ENCODE measurements around the gene PCLAF.
"Not testable (repeated sequence)": the region's sequence is repeated elsewhere in the genome, so short reads cannot be mapped to it uniquely, and the experiment has no call there.

PCLAF gene

DNA sequence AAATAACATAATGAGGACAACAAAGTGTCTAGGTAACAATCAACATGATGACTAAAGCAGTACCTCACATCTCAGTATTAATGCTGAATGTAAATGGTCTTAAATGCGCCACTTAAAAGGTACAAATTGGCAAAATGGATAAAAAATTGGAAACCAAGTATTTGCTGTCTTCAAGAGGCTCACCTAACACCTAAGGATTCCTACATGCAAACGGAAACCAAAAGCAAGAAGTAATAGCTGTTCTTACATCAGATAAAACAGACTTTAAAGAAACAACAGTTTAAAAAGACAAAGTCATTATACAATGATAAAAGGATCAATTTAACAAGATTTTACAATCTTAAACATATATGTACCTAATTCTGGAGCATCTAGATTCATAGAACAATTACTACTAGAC is 47.7 kb downstream of the PCLAF start:
- H2AFZ ChIP-seq (ENCODE audit: low read depth, low read length, severe bottlenecking), result no peak overlapping the region
- TF ChIP-seq CTCF (IDR thresholded peaks at IDR 0.05; ENCODE audit: insufficient read depth, low read length, poor library complexity, severe bottlenecking) (no peak), EZH2phosphoT487 (conservative IDR thresholded peaks at IDR 0.05; ENCODE audit: low read length) (no peak)
- peaks cover 10% of the 10 kb centered on the region; the same call in 1 of the 2 replicates for H3K79me2 ChIP-seq (ENCODE audit: insufficient read depth, low read length)
- H3K27me3 ChIP-seq (ENCODE audit: low read length), result no peaks in the 10 kb centered on the region
- H3F3A ChIP-seq (ENCODE audit: insufficient read depth), result peaks cover 15% of the 10 kb centered on the region
- H3K9me3 ChIP-seq (ENCODE audit: insufficient read depth, low read length), result no peaks in the 10 kb centered on the region
- no peaks in the 10 kb centered on the region for H3K9me2 ChIP-seq (replicated peaks; ENCODE audit: insufficient read depth, low read length)
- H3K36me3 ChIP-seq (ENCODE audit: low read length), result no peaks in the 10 kb centered on the region
- H4K20me1 ChIP-seq (ENCODE audit: low read depth, low read length), result no peaks in the 10 kb centered on the region
- no peak overlapping the region for H3K4me2 ChIP-seq (ENCODE audit: low read depth, low read length, poor library complexity, severe bottlenecking)
- H3K9ac ChIP-seq (ENCODE audit: low read length), result no peak overlapping the region
- no peak overlapping the region for H3K4me3 ChIP-seq (ENCODE audit: insufficient read depth, low read length, poor library complexity, severe bottlenecking)
- no peak overlapping the region for H3K27ac ChIP-seq (ENCODE audit: low read depth, low read length)

DNA sequence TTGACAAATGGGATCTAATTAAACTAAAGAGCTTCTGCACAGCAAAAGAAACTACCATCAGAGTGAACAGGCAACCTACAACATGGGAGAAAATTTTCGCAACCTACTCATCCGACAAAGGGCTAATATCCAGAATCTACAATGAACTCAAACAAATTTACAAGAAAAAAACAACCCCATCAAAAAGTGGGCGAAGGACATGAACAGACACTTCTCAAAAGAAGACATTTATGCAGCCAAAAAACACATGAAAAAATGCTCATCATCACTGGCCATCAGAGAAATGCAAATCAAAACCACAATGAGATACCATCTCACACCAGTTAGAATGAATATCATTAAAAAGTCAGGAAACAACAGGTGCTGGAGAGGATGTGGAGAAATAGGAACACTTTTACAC is 49.6 kb downstream of the PCLAF start:
- H3K9me2 ChIP-seq (replicated peaks; ENCODE audit: insufficient read depth, low read length); H2AFZ ChIP-seq (ENCODE audit: low read depth, low read length, severe bottlenecking); H3K4me3 ChIP-seq (ENCODE audit: insufficient read depth, low read length, poor library complexity, severe bottlenecking); H3K9ac ChIP-seq (ENCODE audit: low read length); H3K27ac ChIP-seq (ENCODE audit: low read depth, low read length); H3K79me2 ChIP-seq (ENCODE audit: insufficient read depth, low read length); H3K27me3 ChIP-seq (ENCODE audit: low read length); H4K20me1 ChIP-seq (ENCODE audit: low read depth, low read length); H3K4me2 ChIP-seq (ENCODE audit: low read depth, low read length, poor library complexity, severe bottlenecking); H3K9me3 ChIP-seq (ENCODE audit: insufficient read depth, low read length); H3K36me3 ChIP-seq (ENCODE audit: low read length): not testable (repeated sequence)
- H3F3A ChIP-seq (ENCODE audit: insufficient read depth), result peaks cover 15% of the 10 kb centered on the region

DNA sequence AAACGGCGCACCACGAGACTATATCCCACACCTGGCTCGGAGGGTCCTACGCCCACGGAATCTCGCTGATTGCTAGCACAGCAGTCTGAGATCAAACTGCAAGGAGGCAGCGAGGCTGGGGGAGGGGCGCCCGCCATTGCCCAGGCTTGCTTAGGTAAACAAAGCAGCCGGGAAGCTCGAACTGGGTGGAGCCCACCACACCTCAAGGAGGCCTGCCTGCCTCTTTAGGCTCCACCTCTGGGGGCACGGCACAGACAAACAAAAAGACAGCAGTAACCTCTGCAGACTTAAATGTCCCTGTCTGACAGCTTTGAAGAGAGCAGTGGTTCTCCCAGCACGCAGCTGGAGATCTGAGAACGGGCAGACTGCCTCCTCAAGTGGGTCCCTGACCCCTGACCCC is 54.3 kb downstream of the PCLAF start:
- H4K20me1 ChIP-seq (ENCODE audit: low read depth, low read length); H3F3A ChIP-seq (ENCODE audit: insufficient read depth); H3K9me2 ChIP-seq (replicated peaks; ENCODE audit: insufficient read depth, low read length); H3K9ac ChIP-seq (ENCODE audit: low read length); H3K4me3 ChIP-seq (ENCODE audit: insufficient read depth, low read length, poor library complexity, severe bottlenecking); H3K27ac ChIP-seq (ENCODE audit: low read depth, low read length); H3K9me3 ChIP-seq (ENCODE audit: insufficient read depth, low read length); H3K36me3 ChIP-seq (ENCODE audit: low read length); H2AFZ ChIP-seq (ENCODE audit: low read depth, low read length, severe bottlenecking); H3K27me3 ChIP-seq (ENCODE audit: low read length); H3K4me2 ChIP-seq (ENCODE audit: low read depth, low read length, poor library complexity, severe bottlenecking): not testable (repeated sequence)
- peaks cover 24% of the 10 kb centered on the region; the same call in 1 of the 2 replicates for H3K79me2 ChIP-seq (ENCODE audit: insufficient read depth, low read length)

GRCh38 chr15:64326458-64326857 is 54.8 kb downstream of the PCLAF start:
- H3F3A ChIP-seq (ENCODE audit: insufficient read depth); H3K9me2 ChIP-seq (replicated peaks; ENCODE audit: insufficient read depth, low read length); H3K9ac ChIP-seq (ENCODE audit: low read length); H2AFZ ChIP-seq (ENCODE audit: low read depth, low read length, severe bottlenecking); H3K4me3 ChIP-seq (ENCODE audit: insufficient read depth, low read length, poor library complexity, severe bottlenecking); H4K20me1 ChIP-seq (ENCODE audit: low read depth, low read length); H3K9me3 ChIP-seq (ENCODE audit: insufficient read depth, low read length); H3K36me3 ChIP-seq (ENCODE audit: low read length); H3K4me2 ChIP-seq (ENCODE audit: low read depth, low read length, poor library complexity, severe bottlenecking); H3K27me3 ChIP-seq (ENCODE audit: low read length); H3K27ac ChIP-seq (ENCODE audit: low read depth, low read length): not testable (repeated sequence)
- peaks cover 26% of the 10 kb centered on the region; the same call in 1 of the 2 replicates for H3K79me2 ChIP-seq (ENCODE audit: insufficient read depth, low read length)

DNA sequence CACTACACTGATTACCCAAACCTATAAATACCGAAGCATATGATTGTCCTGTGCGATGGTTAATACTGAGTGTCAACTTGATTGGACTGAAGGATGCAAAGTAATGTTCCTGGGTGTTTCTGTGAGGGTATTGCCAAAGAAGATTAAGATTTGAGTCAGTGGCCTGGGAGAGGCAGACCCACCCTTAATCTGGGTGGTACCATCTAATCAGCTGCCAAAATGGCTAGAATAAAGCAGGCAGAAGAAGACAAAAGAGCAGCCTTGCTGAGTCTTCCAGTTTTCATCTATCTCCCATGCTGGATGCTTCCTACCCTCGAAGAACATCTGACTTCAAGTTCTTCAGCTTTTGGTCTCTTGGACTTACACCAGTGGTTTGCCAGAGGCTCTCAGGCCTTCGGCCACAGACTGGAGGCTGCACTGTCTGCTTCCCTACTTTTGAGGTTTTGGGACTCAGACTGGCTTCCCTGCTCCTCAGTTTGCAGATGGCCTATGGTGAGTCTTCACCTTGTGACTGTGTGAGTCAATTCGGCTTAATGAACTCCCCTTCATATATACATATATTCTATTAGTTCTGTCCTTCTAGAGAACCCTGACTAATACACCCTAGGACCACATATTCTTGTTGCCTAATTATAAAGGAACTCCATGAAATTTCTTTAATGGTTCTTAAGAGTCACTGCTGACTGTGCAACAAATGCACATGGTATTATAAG is 56.9 kb downstream of the PCLAF start:
- peaks cover 32% of the 10 kb centered on the region; the same call in 1 of the 2 replicates for H3K79me2 ChIP-seq (ENCODE audit: insufficient read depth, low read length)
- no peak overlapping the region for H3K4me3 ChIP-seq (ENCODE audit: insufficient read depth, low read length, poor library complexity, severe bottlenecking)
- TF ChIP-seq EZH2phosphoT487 (conservative IDR thresholded peaks at IDR 0.05; ENCODE audit: low read length) (no peak), CTCF (IDR thresholded peaks at IDR 0.05; ENCODE audit: insufficient read depth, low read length, poor library complexity, severe bottlenecking) (no peak)
- H3K9me3 ChIP-seq (ENCODE audit: insufficient read depth, low read length), result no peaks in the 10 kb centered on the region
- no peaks in the 10 kb centered on the region for H3K9me2 ChIP-seq (replicated peaks; ENCODE audit: insufficient read depth, low read length)
- no peaks in the 10 kb centered on the region for H3K27me3 ChIP-seq (ENCODE audit: low read length)
- no peak overlapping the region for H3K9ac ChIP-seq (ENCODE audit: low read length)
- H3K4me2 ChIP-seq (ENCODE audit: low read depth, low read length, poor library complexity, severe bottlenecking), result no peak overlapping the region
- H3K27ac ChIP-seq (ENCODE audit: low read depth, low read length), result no peak overlapping the region
- H2AFZ ChIP-seq (ENCODE audit: low read depth, low read length, severe bottlenecking), result no peak overlapping the region
- no peaks in the 10 kb centered on the region for H3F3A ChIP-seq (ENCODE audit: insufficient read depth)
- no peaks in the 10 kb centered on the region for H3K36me3 ChIP-seq (ENCODE audit: low read length)
- no peaks in the 10 kb centered on the region for H4K20me1 ChIP-seq (ENCODE audit: low read depth, low read length)
